GM12878 (cell line): ENCODE measurements around the gene DENND2C. TPM values are rescaled to one million over a fixed set of nuclear protein-coding genes. Genes with fewer than 3 reads are reported as not detected.

Source experiments
- ATAC-seq: fragments of 200-7000 bp; cut with Tn5 transposase; 3 replicates; pipeline ENCODE4 v1.9.1; 2020; ENCODE audit warnings: mild to moderate bottlenecking, moderate library complexity
- BruUV-seq: library from RNA; stranded (reverse); fragments of 400-500 nt; replicated peaks from 2 replicates; lab custom pipeline; 2021; lab: Mats Ljungman, UMichigan
- CTCF ChIA-PET: fragments of 300-600 bp; sonication (Branson Sonifier 250); formaldehyde crosslinking; extraction: SDS; loops from one replicate; lab custom pipeline; 2021; ENCODE audit warnings: inconsistent platforms; lab: Yijun Ruan, JAX
- POLR2A ChIA-PET: fragments of 350-600 bp; formaldehyde crosslinking; extraction: SDS; loops from one replicate; lab custom pipeline; 2021; ENCODE audit warnings: inconsistent platforms; lab: Charles Lee
- RAD21 ChIA-PET: fragments of 300-600 bp; sonication (Branson Sonifier 250); formaldehyde crosslinking; loops from one replicate; lab custom pipeline; 2023; ENCODE audit warnings: antibody characterized with exemption; ENCODE audit not compliant: unreplicated experiment; lab: Charles Lee
- SMC1A ChIA-PET: fragments of 300-600 bp; sonication (Branson Sonifier 250); formaldehyde crosslinking; loops from one replicate; lab custom pipeline; 2023; ENCODE audit not compliant: unreplicated experiment, uncharacterized antibody; lab: Charles Lee
- DNase-seq: peaks from one replicate; pipeline ENCODE4 v3.0.0-alpha.2; 2011; ENCODE audit warnings: low read depth, low spot score
- FAIRE-seq: peaks from 3 replicates; lab custom pipeline; 2011; peaks lifted over from hg19 to GRCh38; lab: Jason Lieb, UNC
- H2AFZ ChIP-seq: 2 replicates; pipeline ENCODE4 v1.6.0; 2011; ENCODE audit warnings: low read depth, low read length, control low read depth; ENCODE audit not compliant: control insufficient read depth
- H3K27ac ChIP-seq: 2 replicates; pipeline ENCODE4 v1.5.1; 2011; ENCODE audit warnings: control low read depth; ENCODE audit not compliant: control insufficient read depth, insufficient read depth
- H3K27me3 ChIP-seq, 2 experiments: replicated peaks in 1 of 2; 2 replicates each; pipeline versions ENCODE4 v1.6.0 to v1.6.1; 2011; ENCODE audit warnings: low read length in 1 of 2; ENCODE audit not compliant: control insufficient read depth in 2 of 2, insufficient read depth in 2 of 2
- H3K36me3 ChIP-seq, 2 experiments: 2 replicates each; pipeline ENCODE4 v1.5.1; 2011; ENCODE audit warnings: low read length in 1 of 2; ENCODE audit not compliant: control insufficient read depth in 2 of 2, insufficient read depth in 2 of 2
- H3K4me1 ChIP-seq: 2 replicates; pipeline ENCODE4 v1.6.1; 2011; ENCODE audit warnings: mild to moderate bottlenecking, low read length, moderate library complexity, mixed read lengths; ENCODE audit not compliant: control insufficient read depth, insufficient read depth
- H3K4me2 ChIP-seq: 2 replicates; pipeline ENCODE4 v1.6.0; 2011; ENCODE audit warnings: control low read depth; ENCODE audit not compliant: control insufficient read depth, insufficient read depth
- H3K4me3 ChIP-seq: fragments of 200-600 bp; sonication (generic); 2 replicates; pipeline ENCODE4 v1.5.1; 2016
- H3K79me2 ChIP-seq: 2 replicates; pipeline ENCODE4 v1.6.0; 2011; ENCODE audit warnings: low read length; ENCODE audit not compliant: control insufficient read depth, insufficient read depth
- H3K9ac ChIP-seq: 2 replicates; pipeline ENCODE4 v1.8.0; 2011; ENCODE audit warnings: low read length, control low read depth, mixed read lengths; ENCODE audit not compliant: control insufficient read depth, insufficient read depth
- H3K9me3 ChIP-seq: replicated peaks from 3 replicates; pipeline ENCODE4 v1.5.1; 2011; ENCODE audit warnings: mild to moderate bottlenecking, low read length; ENCODE audit not compliant: control insufficient read depth, insufficient read depth
- H4K20me1 ChIP-seq: 2 replicates; pipeline ENCODE4 v1.6.0; 2011; ENCODE audit not compliant: control insufficient read depth, insufficient read depth
- BHLHE40 ChIP-seq, 2 experiments: fragments of 450-650 bp in 1 of 2; IDR thresholded peaks; 2 replicates each; pipeline ENCODE4 v1.6.1; 2011 to 2017; ENCODE audit warnings: low read depth in 2 of 2, borderline replicate concordance in 1 of 2, improper control_type of control experiment in 1 of 2, low read length in 1 of 2, mild to moderate bottlenecking in 1 of 2
- HDAC2 ChIP-seq: fragments of 200-600 bp; sonication (generic); IDR thresholded peaks from 2 replicates; pipeline ENCODE4 v1.6.1; 2017
- HDAC6 ChIP-seq: fragments of 200-600 bp; sonication (generic); IDR thresholded peaks from one replicate; pipeline ENCODE4 v1.8.0; 2017; ENCODE audit warnings: antibody characterized with exemption; ENCODE audit not compliant: unreplicated experiment
- HDGF ChIP-seq: fragments of 450-650 bp; IDR thresholded peaks from 2 replicates; pipeline ENCODE4 v1.6.1; 2016; ENCODE audit warnings: antibody characterized with exemption
- IKZF2 ChIP-seq, 2 experiments: fragments of 450-650 bp; IDR thresholded peaks; 2 replicates each; pipeline ENCODE4 v1.6.1; 2017; ENCODE audit warnings: mild to moderate bottlenecking in 2 of 2, moderate library complexity in 2 of 2
- MTA3 ChIP-seq: IDR thresholded peaks from 2 replicates; pipeline ENCODE4 v1.6.1; 2012; ENCODE audit warnings: low read length, inconsistent platforms, borderline replicate concordance
- STAT1 ChIP-seq: fragments of 450-650 bp; conservative IDR thresholded peaks from 2 replicates; pipeline ENCODE4 v1.6.1; 2014; ENCODE audit warnings: antibody characterized with exemption, mild to moderate bottlenecking
- ZBTB40 ChIP-seq: fragments of 450-650 bp; IDR thresholded peaks from 2 replicates; pipeline ENCODE4 v1.6.1; 2016; ENCODE audit warnings: mild to moderate bottlenecking, moderate library complexity, borderline replicate concordance
- WGBS: methylation state at CpG from one replicate; pipeline ENCODE4 v1.1.6; 2016; ENCODE audit warnings: low lambda C conversion rate; ENCODE audit not compliant: insufficient replicate concordance, insufficient coverage; ENCODE audit errors: missing lambda C conversion rate; 5-methylcytosine and 5-hydroxymethylcytosine counted together
- in situ Hi-C: fragments of 300-500 bp; cut with MboI; formaldehyde crosslinking; loops from 9 replicates; pipeline ENCODE4 v1.14.3; 2018; ENCODE audit warnings: mixed read lengths
- intact Hi-C: fragments of 100-400 bp; cut with micrococcal nuclease; formaldehyde crosslinking; loops from one replicate; pipeline ENCODE4 v1.14.2; 2022; ENCODE audit not compliant: unreplicated experiment
- polyA plus RNA-seq, 11 experiments: library from polyadenylated mRNA; depleted of rRNA in 4 of 11; unstranded in 6 of 11; stranded (reverse) in 5 of 11; fragments of >200 nt; fragmentation: Nextera tagmentation in 4 of 11; fragmentation: Illumina TruSeq in 1 of 11; extraction: Ambion mirVana in 4 of 11; extraction: Trizol in 1 of 11; gene quantifications; 1 replicate in 1 of 11; 2 replicates in 10 of 11; pipeline versions ENCODE4 v1.2.1 to v1.2.3, GENCODE V29; 2011 to 2016; ENCODE audit warnings: inconsistent platforms in 2 of 11, missing spikeins in 2 of 11, low read depth in 1 of 11
- total RNA-seq, 4 experiments: library from RNA; depleted of rRNA in 3 of 4; stranded (reverse); fragments of >200 nt in 3 of 4; fragmentation: Illumina TruSeq in 1 of 4; extraction: Trizol in 1 of 4; gene quantifications; 2 replicates each; pipeline versions ENCODE4 v1.2.1 to v1.2.3, GENCODE V29; 2013 to 2021
- TF ChIP-seq, protein P1 (sequence below): fragments of 450-650 bp; conservative IDR thresholded peaks from 2 replicates; pipeline ENCODE4 v1.6.1; 2017; ENCODE audit warnings: mild to moderate bottlenecking, moderate library complexity

DENND2C gene
- total and polyA plus RNA-seq, 10 of the 15 experiments (the other 5 are each of a cell fraction or from before 2014, with no cell fraction given) = 0.01 to 0.10 (median 0.06) TPM; not detected in 3

DNA sequence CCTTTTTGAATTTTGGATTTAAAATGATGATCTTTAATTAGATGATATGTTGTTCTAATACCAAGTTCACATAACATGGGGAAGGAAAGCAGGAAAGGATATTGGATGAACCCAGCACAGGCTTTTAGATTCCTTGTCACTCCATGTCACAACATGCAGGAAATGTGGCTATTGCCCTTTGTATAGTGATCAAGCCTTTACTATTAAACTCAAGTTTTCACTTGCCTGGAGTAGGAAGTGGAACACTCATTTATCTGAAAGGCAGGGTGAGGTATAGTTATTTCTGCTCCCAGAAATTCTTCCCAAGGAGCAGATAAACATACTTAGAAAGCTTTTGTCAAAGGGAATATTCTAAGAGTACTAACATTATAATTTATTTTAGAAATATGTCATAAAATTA lies 51.2 kb downstream of the DENND2C start:
- no peaks in the 10 kb centered on the region for H3K27me3 ChIP-seq
- no peak overlapping the region for H3K9ac ChIP-seq
- no peaks in the 10 kb centered on the region for H4K20me1 ChIP-seq
- ATAC-seq (no peak), FAIRE-seq (no peak), DNase-seq (no peak)
- no peaks in the 10 kb centered on the region for H3K79me2 ChIP-seq
- ChIA-PET SMC1A (no interaction called here), RAD21 (no interaction called here), POLR2A (no interaction called here), CTCF (no interaction called here)
- no peaks in the 10 kb centered on the region for H3K4me1 ChIP-seq
- in situ Hi-C loops = no loop called here
- no peak overlapping the region for H3K27ac ChIP-seq
- no peak overlapping the region for H2AFZ ChIP-seq
- no peak overlapping the region for H3K4me3 ChIP-seq
- H3K36me3 ChIP-seq = no peaks in the 10 kb centered on the region
- no peaks in the 10 kb centered on the region for H3K9me3 ChIP-seq
- intact Hi-C loops = no loop called here
- TF ChIP-seq, protein P1, sequence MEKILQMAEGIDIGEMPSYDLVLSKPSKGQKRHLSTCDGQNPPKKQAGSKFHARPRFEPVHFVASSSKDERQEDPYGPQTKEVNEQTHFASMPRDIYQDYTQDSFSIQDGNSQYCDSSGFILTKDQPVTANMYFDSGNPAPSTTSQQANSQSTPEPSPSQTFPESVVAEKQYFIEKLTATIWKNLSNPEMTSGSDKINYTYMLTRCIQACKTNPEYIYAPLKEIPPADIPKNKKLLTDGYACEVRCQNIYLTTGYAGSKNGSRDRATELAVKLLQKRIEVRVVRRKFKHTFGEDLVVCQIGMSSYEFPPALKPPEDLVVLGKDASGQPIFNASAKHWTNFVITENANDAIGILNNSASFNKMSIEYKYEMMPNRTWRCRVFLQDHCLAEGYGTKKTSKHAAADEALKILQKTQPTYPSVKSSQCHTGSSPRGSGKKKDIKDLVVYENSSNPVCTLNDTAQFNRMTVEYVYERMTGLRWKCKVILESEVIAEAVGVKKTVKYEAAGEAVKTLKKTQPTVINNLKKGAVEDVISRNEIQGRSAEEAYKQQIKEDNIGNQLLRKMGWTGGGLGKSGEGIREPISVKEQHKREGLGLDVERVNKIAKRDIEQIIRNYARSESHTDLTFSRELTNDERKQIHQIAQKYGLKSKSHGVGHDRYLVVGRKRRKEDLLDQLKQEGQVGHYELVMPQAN = no peak
- no peak for TF ChIP-seq BHLHE40 (IDR thresholded peaks at IDR 0.05; ENCODE audit: borderline replicate concordance in 1 of 2, low read depth in 2 of 2, low read length in 1 of 2)
- BruUV-seq = no TSS peak
- no peak overlapping the region for H3K4me2 ChIP-seq

- SMC1A ChIA-PET = no interaction called here
- H4K20me1 ChIP-seq = no peaks in the 10 kb centered on the region
- H3K4me2 ChIP-seq = no peak overlapping the region
- no peak overlapping the region for H3K4me3 ChIP-seq
- intact Hi-C loops (no loop called here), in situ Hi-C loops (no loop called here)
- H3K27me3 ChIP-seq = no peaks in the 10 kb centered on the region
- no peak for FAIRE-seq
- RAD21 ChIA-PET = no interaction called here
- WGBS = 74% methylated on average over 8 of the region's 9 CpGs
- CTCF ChIA-PET = interaction anchor here (0.5 kb wide), 1 partner anchor 1490 kb away, joined by 3 read pairs; no protein-coding TSS in a partner anchor
- H3K9ac ChIP-seq = no peak overlapping the region
- no peaks in the 10 kb centered on the region for H3K79me2 ChIP-seq
- no peak overlapping the region for H3K27ac ChIP-seq
- H3K36me3 ChIP-seq = no peaks in the 10 kb centered on the region
- no peak for ATAC-seq
- DNase-seq = no peak
- POLR2A ChIA-PET = no interaction called here
- H3K4me1 ChIP-seq = no peaks in the 10 kb centered on the region
- H3K9me3 ChIP-seq = no peaks in the 10 kb centered on the region
- H2AFZ ChIP-seq = no peak overlapping the region
- BruUV-seq = no TSS peak
- TF ChIP-seq HDGF (no peak), ZBTB40 (no peak), HDAC6 (no peak), HDAC2 (no peak), IKZF2 (IDR thresholded peaks at IDR 0.05) (no peak), MTA3 (no peak), STAT1 (no peak)
These were observed 59.2 kb downstream of the DENND2C start for GRCh38 chr1:114610546-114611245.
